Middle frontal gyrus (tissue), 1 donor: Measurements from ENCODE around the gene SLC6A5.

Experiments used
- DNase-seq: peaks from one replicate; pipeline ENCODE4 v3.0.0-alpha.2; 2015; ENCODE audit warnings: low spot score; ENCODE audit errors: extremely low spot score

The SLC6A5 gene

GRCh38 chr11:20596205-20597153, 2.9 kb upstream of the SLC6A5 start:
- no peak for DNase-seq

- no peak for DNase-seq
Observed at GRCh38 chr11:20597154-20597679, 2.2 kb upstream of the SLC6A5 start.

GRCh38 chr11:20597680-20598484, 1.5 kb upstream of the SLC6A5 start:
- DNase-seq, result no peak

- DNase-seq, result no peak
Observed at GRCh38 chr11:20598492-20598891, 916 bp upstream of the SLC6A5 start.

- DNase-seq, result no peak
Observed at GRCh38 chr11:20600020-20600346, 575 bp downstream of the SLC6A5 start.

GRCh38 chr11:20600551-20600950, 1.1 kb downstream of the SLC6A5 start:
- DNase-seq, result no peak

- DNase-seq, result no peak
Observed at GRCh38 chr11:20601221-20601914, 2.0 kb downstream of the SLC6A5 start.

- no peak for DNase-seq
Observed at GRCh38 chr11:20604295-20604803, 4.9 kb downstream of the SLC6A5 start.

GRCh38 chr11:20604864-20605601, 5.6 kb downstream of the SLC6A5 start:
- no peak for DNase-seq

GRCh38 chr11:20605602-20606091, 6.2 kb downstream of the SLC6A5 start:
- DNase-seq, result no peak

GRCh38 chr11:20608934-20609333, 9.5 kb downstream of the SLC6A5 start:
- DNase-seq, result no peak

GRCh38 chr11:20609727-20610707, 10.6 kb downstream of the SLC6A5 start:
- DNase-seq, result peak; percentile 81

GRCh38 chr11:20610825-20611224, 11.4 kb downstream of the SLC6A5 start:
- DNase-seq, result no peak

GRCh38 chr11:20611445-20611844, 12.0 kb downstream of the SLC6A5 start:
- no peak for DNase-seq

GRCh38 chr11:20611892-20612291, 12.5 kb downstream of the SLC6A5 start:
- no peak for DNase-seq

GRCh38 chr11:20612416-20612815, 13.0 kb downstream of the SLC6A5 start:
- no peak for DNase-seq

GRCh38 chr11:20616920-20617319, 17.5 kb downstream of the SLC6A5 start:
- no peak for DNase-seq

GRCh38 chr11:20617346-20618005, 18.1 kb downstream of the SLC6A5 start:
- no peak for DNase-seq

- DNase-seq, result peak; percentile 16
Observed at GRCh38 chr11:20618083-20618482, 18.7 kb downstream of the SLC6A5 start.
